IgD-negative memory B cell (primary cell): ENCODE results near the gene GMFB. TPM values are rescaled to one million over a fixed set of nuclear protein-coding genes. Genes with fewer than 3 reads are reported as not detected.

Source experiments
- H3K27ac Mint-ChIP-seq, 3 donors: one replicate each; pipeline ENCODE4 v1.8.0; 2020 to 2022; ENCODE audit warnings: mild to moderate bottlenecking in 3 of 3, mixed read lengths in 3 of 3, moderate library complexity in 1 of 3
- H3K27me3 Mint-ChIP-seq: one replicate; pipeline ENCODE4 v1.8.0; 2021; ENCODE audit warnings: mixed read lengths
- H3K36me3 Mint-ChIP-seq: one replicate; pipeline ENCODE4 v1.8.0; 2020; ENCODE audit warnings: mild to moderate bottlenecking, mixed read lengths
- H3K4me1 Mint-ChIP-seq, 3 donors: one replicate each; pipeline ENCODE4 v1.8.0; 2020 to 2022; ENCODE audit warnings: mixed read lengths in 3 of 3, mild to moderate bottlenecking in 1 of 3
- H3K4me3 Mint-ChIP-seq, 4 donors: one replicate each; pipeline ENCODE4 v1.8.0; 2020 to 2022; ENCODE audit warnings: mild to moderate bottlenecking in 4 of 4, mixed read lengths in 4 of 4, moderate library complexity in 3 of 4
- H3K9me3 Mint-ChIP-seq, 3 donors: one replicate each; pipeline ENCODE4 v1.8.0; 2020 to 2021; ENCODE audit warnings: mixed read lengths in 3 of 3, mild to moderate bottlenecking in 1 of 3
- polyA plus RNA-seq: library from polyadenylated mRNA; unstranded; fragments of 300-500 nt; fragmentation: Illumina TruSeq; gene quantifications from one replicate; pipeline ENCODE4 v1.2.3, GENCODE V29; 2021

GMFB gene
- polyA plus RNA-seq, 1 donor from 2014 or later: 17.8 TPM

- Mint-ChIP-seq H3K4me1 (peaks cover 43 to 50% (median 49%) of the 10 kb centered on the region in 3 donors), H3K36me3 (peaks cover 5% of the 10 kb centered on the region), H3K4me3 (peak overlapping the region; percentile 66 to 82 (median 76)), H3K27ac (peak overlapping the region; percentile 37 to 92 (median 85)), H3K9me3 (no peaks in the 10 kb centered on the region), H3K27me3 (no peaks in the 10 kb centered on the region)
These were observed 5.6 kb downstream of the GMFB start for GRCh38 chr14:54483073-54483745.

- Mint-ChIP-seq H3K9me3 (no peaks in the 10 kb centered on the region), H3K4me1 (peaks cover 35 to 42% (median 41%) of the 10 kb centered on the region in 3 donors), H3K36me3 (peaks cover 3% of the 10 kb centered on the region), H3K4me3 (no peak overlapping the region), H3K27ac (no peak overlapping the region), H3K27me3 (no peaks in the 10 kb centered on the region)
These were observed 7.1 kb downstream of the GMFB start for GRCh38 chr14:54481695-54482094.

- peaks cover 31 to 38% (median 34%) of the 10 kb centered on the region in 3 donors for H3K4me1 Mint-ChIP-seq
- H3K27me3 Mint-ChIP-seq: no peaks in the 10 kb centered on the region
- H3K36me3 Mint-ChIP-seq: peaks cover 6% of the 10 kb centered on the region
- H3K9me3 Mint-ChIP-seq: no peaks in the 10 kb centered on the region
- H3K4me3 Mint-ChIP-seq: peak overlapping the region in 1 of 4 donors; percentile 49
- no peak overlapping the region for H3K27ac Mint-ChIP-seq
These were observed 7.8 kb downstream of the GMFB start for GRCh38 chr14:54480830-54481562.

GRCh38 chr14:54478636-54479215 lies 10.1 kb downstream of the GMFB start:
- Mint-ChIP-seq H3K27ac (no peak overlapping the region), H3K4me3 (no peak overlapping the region), H3K27me3 (no peaks in the 10 kb centered on the region), H3K9me3 (no peaks in the 10 kb centered on the region), H3K4me1 (peaks cover 17 to 19% (median 19%) of the 10 kb centered on the region in 3 donors), H3K36me3 (peaks cover 9% of the 10 kb centered on the region)

GRCh38 chr14:54475911-54476310 lies 12.9 kb downstream of the GMFB start:
- H3K27ac Mint-ChIP-seq: no peak overlapping the region
- peaks cover 4 to 6% (median 5%) of the 10 kb centered on the region in 3 donors for H3K4me1 Mint-ChIP-seq
- H3K4me3 Mint-ChIP-seq: no peak overlapping the region
- peaks cover 9% of the 10 kb centered on the region for H3K36me3 Mint-ChIP-seq
- no peaks in the 10 kb centered on the region for H3K27me3 Mint-ChIP-seq
- H3K9me3 Mint-ChIP-seq: no peaks in the 10 kb centered on the region

- Mint-ChIP-seq H3K4me1 (peaks cover 4 to 6% (median 5%) of the 10 kb centered on the region in 3 donors), H3K27me3 (no peaks in the 10 kb centered on the region), H3K36me3 (peaks cover 9% of the 10 kb centered on the region), H3K4me3 (no peak overlapping the region), H3K9me3 (no peaks in the 10 kb centered on the region), H3K27ac (no peak overlapping the region)
These were observed 13.4 kb downstream of the GMFB start for GRCh38 chr14:54475187-54475899.

- Mint-ChIP-seq H3K27me3 (no peaks in the 10 kb centered on the region), H3K9me3 (no peaks in the 10 kb centered on the region), H3K27ac (no peak overlapping the region), H3K36me3 (peaks cover 9% of the 10 kb centered on the region), H3K4me1 (peaks cover 5 to 8% (median 6%) of the 10 kb centered on the region in 3 donors), H3K4me3 (no peak overlapping the region)
These were observed 14.5 kb downstream of the GMFB start for GRCh38 chr14:54474232-54474793.

GRCh38 chr14:54472315-54472714 lies 16.5 kb downstream of the GMFB start:
- Mint-ChIP-seq H3K36me3 (peaks cover 11% of the 10 kb centered on the region), H3K27ac (no peak overlapping the region), H3K4me1 (peaks cover 5 to 8% (median 6%) of the 10 kb centered on the region in 3 donors), H3K4me3 (no peak overlapping the region), H3K27me3 (no peaks in the 10 kb centered on the region), H3K9me3 (peaks cover 3 to 8% (median 3%) of the 10 kb centered on the region in 3 donors)

GRCh38 chr14:54471641-54472040 lies 17.1 kb downstream of the GMFB start:
- Mint-ChIP-seq H3K27ac (peak overlapping the region in 1 of 3 donors; percentile 23), H3K36me3 (peaks cover 11% of the 10 kb centered on the region), H3K4me3 (no peak overlapping the region), H3K9me3 (peaks cover 3 to 10% (median 4%) of the 10 kb centered on the region in 3 donors), H3K27me3 (no peaks in the 10 kb centered on the region), H3K4me1 (peaks cover 5 to 8% (median 6%) of the 10 kb centered on the region in 3 donors)

- peaks cover 7% of the 10 kb centered on the region for H3K36me3 Mint-ChIP-seq
These were observed 18.1 kb downstream of the GMFB start for GRCh38 chr14:54470701-54471100.

GRCh38 chr14:54467280-54467679 lies 21.5 kb downstream of the GMFB start:
- Mint-ChIP-seq H3K4me1 (peaks cover 0 to 4% (median 2%) of the 10 kb centered on the region in 3 donors), H3K36me3 (peaks cover 7% of the 10 kb centered on the region), H3K9me3 (peaks cover 3 to 10% (median 5%) of the 10 kb centered on the region in 3 donors), H3K27ac (no peak overlapping the region), H3K27me3 (peaks cover 3% of the 10 kb centered on the region), H3K4me3 (no peak overlapping the region)

More at GRCh38 chr14:54470701-54471100, 18.1 kb downstream of the GMFB start:
- Mint-ChIP-seq H3K4me1 (peaks cover 2 to 4% (median 4%) of the 10 kb centered on the region in 3 donors), H3K9me3 (peaks cover 3 to 10% (median 4%) of the 10 kb centered on the region in 3 donors), H3K27ac (no peak overlapping the region), H3K27me3 (no peaks in the 10 kb centered on the region), H3K4me3 (peak overlapping the region in 1 of 4 donors; percentile 28)

- H3K4me1 Mint-ChIP-seq: peaks cover 0 to 4% (median 0%) of the 10 kb centered on the region in 3 donors
- peak overlapping the region in 1 of 3 donors; percentile 75 for H3K27ac Mint-ChIP-seq
- peaks cover 3% of the 10 kb centered on the region for H3K27me3 Mint-ChIP-seq
- H3K9me3 Mint-ChIP-seq: peaks cover 3 to 10% (median 5%) of the 10 kb centered on the region in 3 donors
- H3K4me3 Mint-ChIP-seq: no peak overlapping the region
- H3K36me3 Mint-ChIP-seq: peaks cover 5% of the 10 kb centered on the region
These were observed 23.1 kb downstream of the GMFB start for GRCh38 chr14:54465654-54466053.

- Mint-ChIP-seq H3K4me1 (no peaks in the 10 kb centered on the region), H3K36me3 (peaks cover 5% of the 10 kb centered on the region), H3K27ac (no peak overlapping the region), H3K27me3 (peaks cover 3% of the 10 kb centered on the region), H3K9me3 (peaks cover 0 to 9% (median 4%) of the 10 kb centered on the region in 3 donors), H3K4me3 (no peak overlapping the region)
These were observed 26.7 kb downstream of the GMFB start for GRCh38 chr14:54462048-54462447.

- Mint-ChIP-seq H3K27me3 (peaks cover 3% of the 10 kb centered on the region), H3K4me1 (no peaks in the 10 kb centered on the region), H3K9me3 (peaks cover 0 to 9% (median 3%) of the 10 kb centered on the region in 3 donors), H3K4me3 (no peak overlapping the region), H3K27ac (no peak overlapping the region), H3K36me3 (peaks cover 5% of the 10 kb centered on the region)
These were observed 29.7 kb downstream of the GMFB start for GRCh38 chr14:54459106-54459505.
